Globus pallidus (tissue), 1 donor: ENCODE measurements around the gene HERC2.

Experiments
- DNase-seq: peaks from one replicate; pipeline ENCODE4 v3.0.0-alpha.2; 2015; ENCODE audit warnings: low spot score

The HERC2 gene

DNA sequence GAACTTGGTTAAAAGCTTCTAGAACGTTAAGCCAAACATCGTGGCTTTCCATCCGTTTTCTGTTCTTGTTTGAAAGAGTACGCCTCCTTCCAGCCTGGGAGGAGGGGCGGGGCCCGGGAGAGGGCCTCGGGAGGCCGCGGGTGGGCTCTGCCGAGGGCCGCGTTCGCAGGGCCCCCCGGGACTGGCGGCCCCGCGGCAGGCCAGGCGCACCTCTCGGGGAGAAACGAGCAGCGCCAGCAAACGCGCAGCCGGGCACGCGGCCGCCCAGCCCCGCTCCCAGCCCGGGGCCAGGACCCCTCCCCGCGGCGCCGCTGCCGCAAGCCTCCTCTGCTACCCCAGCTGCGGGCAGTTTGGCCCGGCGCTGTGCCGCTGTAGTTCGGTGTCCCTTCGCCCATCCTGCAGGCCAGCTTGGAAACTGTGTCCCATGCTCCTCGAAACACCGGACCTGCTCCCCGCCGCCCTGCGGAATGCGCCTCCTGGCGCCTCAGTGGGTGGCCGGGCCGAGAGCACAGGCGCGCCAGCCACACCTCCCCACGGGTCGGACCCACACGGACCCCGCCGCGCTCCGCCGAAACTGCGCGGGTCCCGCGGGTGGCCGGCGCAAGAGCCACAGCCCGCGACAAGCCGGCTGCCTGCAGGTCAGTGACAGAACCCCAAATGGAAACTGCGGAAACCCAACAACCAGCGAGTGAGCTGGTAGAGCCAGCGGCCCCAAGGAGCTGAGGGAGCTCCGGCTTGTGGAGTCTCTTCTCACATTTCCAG is 225.1 kb downstream of the HERC2 start:
- no peak for DNase-seq

DNA sequence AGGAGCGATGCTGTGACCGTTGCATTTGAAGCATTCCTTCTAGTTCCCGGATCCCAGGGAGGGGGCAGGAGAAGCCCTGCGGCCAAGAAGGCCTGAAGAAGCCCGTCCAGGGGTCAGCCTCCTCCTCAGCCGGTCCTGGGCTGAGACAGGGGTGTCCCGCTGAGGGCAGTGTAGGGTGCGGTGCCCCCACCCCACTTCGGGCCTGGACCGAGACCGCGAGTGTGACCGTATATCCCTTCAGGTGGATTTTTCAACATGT is 225.6 kb downstream of the HERC2 start:
- no peak for DNase-seq

- no peak for DNase-seq
These were observed 227.1 kb downstream of the HERC2 start for GRCh38 chr15:28094732-28095521.

DNA sequence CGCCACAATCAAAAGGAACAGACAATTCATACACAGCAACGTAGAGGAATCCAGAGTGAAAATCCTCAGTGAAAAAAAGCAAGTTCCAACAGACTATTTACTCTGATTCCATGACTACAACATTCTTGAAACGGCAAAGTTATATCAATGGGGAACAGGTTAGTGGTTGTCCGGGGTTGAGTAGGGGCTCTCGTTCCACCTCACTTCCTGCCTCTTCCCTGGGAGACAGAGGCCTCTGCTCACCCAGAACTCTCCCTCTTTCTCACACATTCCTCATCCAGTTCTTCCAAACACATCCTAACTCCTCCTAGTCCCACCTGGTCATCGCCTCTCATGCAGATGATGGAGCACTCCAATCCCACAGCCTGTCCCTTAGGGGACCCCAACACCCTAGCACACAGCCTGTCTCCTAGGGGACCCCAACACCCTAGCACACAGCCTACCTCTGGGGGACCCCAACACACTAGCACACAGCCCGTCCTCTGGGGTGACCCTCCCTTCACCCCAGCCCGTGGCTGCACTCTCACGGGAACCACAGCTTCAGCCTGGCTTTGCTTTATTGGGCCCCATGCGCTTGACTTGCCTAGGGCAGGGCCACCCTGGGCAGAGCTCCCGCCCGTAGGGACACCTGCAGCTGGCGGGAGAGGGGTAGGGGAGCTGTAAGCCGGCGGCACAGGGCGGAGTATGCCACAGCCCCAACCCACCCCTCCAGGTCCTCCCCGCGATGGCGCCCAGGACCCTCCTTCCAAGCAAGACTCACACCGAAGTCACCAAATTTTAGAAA is 228.0 kb downstream of the HERC2 start:
- DNase-seq, result no peak

GRCh38 chr15:28091313-28091712 is 230.7 kb downstream of the HERC2 start:
- DNase-seq, result no peak

- DNase-seq, result no peak
These were observed 235.7 kb downstream of the HERC2 start for GRCh38 chr15:28086175-28086703.

- no peak for DNase-seq
These were observed 236.3 kb downstream of the HERC2 start for GRCh38 chr15:28085489-28086174.

GRCh38 chr15:28084547-28084946 is 237.4 kb downstream of the HERC2 start:
- no peak for DNase-seq

- DNase-seq, result no peak
These were observed 238.9 kb downstream of the HERC2 start for GRCh38 chr15:28082891-28083684.

DNA sequence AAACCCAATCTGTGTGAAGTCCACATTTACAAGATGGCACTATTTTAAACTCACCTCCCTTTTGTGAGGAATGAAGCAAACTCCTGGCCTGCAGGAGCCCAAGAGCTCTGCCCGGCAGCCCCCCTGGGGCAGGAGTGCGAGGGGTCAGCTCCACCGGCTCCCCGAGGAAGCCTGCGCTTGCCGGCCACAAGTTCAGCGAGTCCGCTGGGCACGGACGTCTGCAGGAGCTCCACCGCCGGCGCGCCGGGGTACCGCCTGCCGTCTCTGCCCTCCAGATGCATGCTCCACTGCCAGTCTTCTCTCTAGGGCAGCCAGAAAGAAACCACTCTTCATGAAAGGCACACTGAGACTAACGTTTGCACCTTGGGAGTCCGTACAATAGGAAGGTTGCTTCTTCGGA is 240.4 kb downstream of the HERC2 start:
- DNase-seq, result no peak

DNA sequence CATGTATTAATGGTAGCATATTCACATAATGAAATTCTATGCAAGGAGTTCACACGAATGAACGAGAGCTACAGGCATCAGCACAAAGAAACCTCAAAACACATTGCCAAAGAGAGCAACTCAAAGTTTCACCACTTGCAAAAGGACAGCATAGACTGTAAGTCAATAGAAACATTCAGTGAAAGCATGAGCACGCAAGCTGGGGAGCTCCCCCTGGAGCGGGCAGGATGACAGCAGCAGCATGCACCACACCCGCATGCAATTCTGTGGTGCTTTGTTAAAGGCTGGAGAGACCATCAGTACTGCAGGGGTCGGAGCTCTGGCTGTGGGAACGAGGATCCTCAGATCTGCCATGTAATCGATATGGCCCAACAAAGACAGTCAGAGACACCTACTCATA is 241.6 kb downstream of the HERC2 start:
- DNase-seq, result no peak

- DNase-seq, result no peak
These were observed 242.5 kb downstream of the HERC2 start for GRCh38 chr15:28079313-28079969.

DNA sequence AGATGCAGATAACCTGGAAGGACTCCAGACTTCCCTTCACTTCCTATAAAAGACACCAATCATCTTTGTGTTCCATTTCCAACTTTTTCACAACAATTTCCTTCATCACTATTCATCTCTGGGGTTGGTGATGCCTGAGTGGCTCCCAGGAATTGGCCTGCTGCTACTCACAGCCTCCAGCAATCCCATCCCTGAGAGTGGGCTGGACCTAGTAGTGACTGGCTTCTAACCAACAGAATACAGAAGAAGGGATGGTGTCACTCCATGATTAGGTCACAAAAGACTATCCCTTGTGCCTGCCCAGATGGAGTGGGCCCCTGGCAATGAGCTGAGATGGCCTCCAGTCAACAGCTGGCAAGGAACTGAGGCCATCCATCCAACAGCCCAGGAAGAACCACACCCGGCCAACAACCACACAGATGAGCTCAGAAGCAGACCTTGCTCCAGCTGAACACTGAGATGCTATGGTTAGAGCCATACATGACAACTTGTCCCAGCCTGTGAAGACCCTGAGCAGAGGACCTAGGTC is 243.7 kb downstream of the HERC2 start:
- DNase-seq, result no peak

- no peak for DNase-seq
These were observed 246.4 kb downstream of the HERC2 start for GRCh38 chr15:28075573-28075972.

- no peak for DNase-seq
These were observed 253.0 kb downstream of the HERC2 start for GRCh38 chr15:28068930-28069329.

- no peak for DNase-seq
These were observed 255.7 kb downstream of the HERC2 start for GRCh38 chr15:28066231-28066630.
